ENCODE data around the gene LIPC.

Gene LIPC

GRCh38 chr15:58569455-58569854 is 137.7 kb downstream of the LIPC start:
- TF ChIP-seq TCF12 (IDR thresholded peaks at IDR 0.05; ENCODE audit: low read depth) (no peak), CEBPB (IDR thresholded peaks at IDR 0.05) (no peak), EGR1 (IDR thresholded peaks at IDR 0.05) (no peak), REST (IDR thresholded peaks at IDR 0.05; ENCODE audit: low read depth) (no peak), YY1 (IDR thresholded peaks at IDR 0.05; ENCODE audit: low read depth) (no peak), FOXM1 (IDR thresholded peaks at IDR 0.05; ENCODE audit: borderline replicate concordance, low read depth) (no peak), EP300 (IDR thresholded peaks at IDR 0.05; ENCODE audit: borderline replicate concordance) (no peak), MAX (IDR thresholded peaks at IDR 0.05) (no peak), NFIC (IDR thresholded peaks at IDR 0.05) (no peak), CREB1 (IDR thresholded peaks at IDR 0.05; ENCODE audit: low read depth) (no peak), RAD21 (IDR thresholded peaks at IDR 0.05; ENCODE audit: low read depth) (no peak), ZBTB7A (IDR thresholded peaks at IDR 0.05; ENCODE audit: low read depth) (no peak), TEAD4 (IDR thresholded peaks at IDR 0.05) (no peak), TAF1 (IDR thresholded peaks at IDR 0.05; ENCODE audit: low read depth) (no peak), USF1 (IDR thresholded peaks at IDR 0.05) (no peak)

DNA sequence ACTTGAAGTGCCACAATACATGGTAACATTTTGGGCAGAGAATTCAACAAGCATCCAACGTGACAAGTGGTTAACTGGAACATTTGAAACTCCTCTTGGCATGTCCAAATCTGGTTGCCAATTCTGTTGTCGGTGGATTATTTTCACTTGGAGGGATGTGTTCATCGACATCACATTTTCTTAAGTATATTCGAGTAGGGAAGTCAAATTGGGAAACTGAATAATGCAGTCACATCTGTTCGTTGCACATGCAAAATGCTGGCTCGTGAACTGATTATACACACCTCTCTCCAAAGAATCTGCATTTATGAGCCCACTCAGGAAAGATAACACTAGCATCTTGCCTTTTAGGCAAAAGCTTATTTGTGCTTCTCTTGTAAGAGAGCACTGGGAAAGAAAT is 139.7 kb downstream of the LIPC start:
- TF ChIP-seq CREB1 (IDR thresholded peaks at IDR 0.05; ENCODE audit: low read depth) (no peak), REST (IDR thresholded peaks at IDR 0.05; ENCODE audit: low read depth) (no peak), YY1 (IDR thresholded peaks at IDR 0.05; ENCODE audit: low read depth) (no peak), EP300 (IDR thresholded peaks at IDR 0.05; ENCODE audit: borderline replicate concordance) (no peak), MAX (IDR thresholded peaks at IDR 0.05) (no peak), NFIC (IDR thresholded peaks at IDR 0.05) (no peak), CEBPB (IDR thresholded peaks at IDR 0.05) (no peak), RAD21 (IDR thresholded peaks at IDR 0.05; ENCODE audit: low read depth) (no peak), TCF12 (IDR thresholded peaks at IDR 0.05; ENCODE audit: low read depth) (no peak), FOXM1 (IDR thresholded peaks at IDR 0.05; ENCODE audit: borderline replicate concordance, low read depth) (no peak), ZBTB7A (IDR thresholded peaks at IDR 0.05; ENCODE audit: low read depth) (no peak), TEAD4 (IDR thresholded peaks at IDR 0.05) (no peak), EGR1 (IDR thresholded peaks at IDR 0.05) (no peak), USF1 (IDR thresholded peaks at IDR 0.05) (no peak), TAF1 (IDR thresholded peaks at IDR 0.05; ENCODE audit: low read depth) (no peak)

- no peak for TF ChIP-seq TAF1 (IDR thresholded peaks at IDR 0.05; ENCODE audit: low read depth)
- TF ChIP-seq CREB1 (IDR thresholded peaks at IDR 0.05; ENCODE audit: low read depth), result no peak
- TF ChIP-seq EGR1 (IDR thresholded peaks at IDR 0.05), result no peak
- no peak for TF ChIP-seq EP300 (IDR thresholded peaks at IDR 0.05; ENCODE audit: borderline replicate concordance)
- TF ChIP-seq TEAD4 (IDR thresholded peaks at IDR 0.05), result no peak
- no peak for TF ChIP-seq TCF12 (IDR thresholded peaks at IDR 0.05; ENCODE audit: low read depth)
- TF ChIP-seq USF1 (IDR thresholded peaks at IDR 0.05), result no peak
- TF ChIP-seq CEBPB (IDR thresholded peaks at IDR 0.05), result no peak
- TF ChIP-seq MAX (IDR thresholded peaks at IDR 0.05), result no peak
- no peak for TF ChIP-seq NFIC (IDR thresholded peaks at IDR 0.05)
Observed at GRCh38 chr15:58572521-58572920, 140.7 kb downstream of the LIPC start.

DNA sequence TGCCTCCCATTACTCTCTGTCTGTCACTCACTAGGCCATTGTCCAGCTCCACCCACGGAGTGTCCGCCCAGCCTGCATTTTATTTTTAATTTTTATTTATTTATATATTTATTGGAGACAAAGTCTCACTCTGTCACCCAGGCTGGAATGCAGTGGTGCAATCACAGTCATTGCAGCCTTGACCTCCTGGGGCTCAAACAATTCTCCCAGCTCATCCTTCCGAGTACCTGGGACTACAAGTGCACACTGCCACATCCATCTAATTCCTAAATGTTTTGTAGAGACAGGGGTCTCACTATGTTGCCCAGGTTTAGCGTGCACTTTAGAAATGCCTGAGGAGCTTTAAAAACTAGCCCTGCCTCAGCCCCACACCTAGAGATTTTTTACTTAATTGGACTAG is 141.5 kb downstream of the LIPC start:
- TF ChIP-seq CREB1 (IDR thresholded peaks at IDR 0.05; ENCODE audit: low read depth) (no peak), ZBTB7A (IDR thresholded peaks at IDR 0.05; ENCODE audit: low read depth) (no peak), USF1 (IDR thresholded peaks at IDR 0.05) (no peak), NFIC (IDR thresholded peaks at IDR 0.05) (no peak), REST (IDR thresholded peaks at IDR 0.05; ENCODE audit: low read depth) (no peak), TCF12 (IDR thresholded peaks at IDR 0.05; ENCODE audit: low read depth) (no peak), TAF1 (IDR thresholded peaks at IDR 0.05; ENCODE audit: low read depth) (no peak), EGR1 (IDR thresholded peaks at IDR 0.05) (no peak), EP300 (IDR thresholded peaks at IDR 0.05; ENCODE audit: borderline replicate concordance) (no peak), TEAD4 (IDR thresholded peaks at IDR 0.05) (no peak), CEBPB (IDR thresholded peaks at IDR 0.05) (no peak), RAD21 (IDR thresholded peaks at IDR 0.05; ENCODE audit: low read depth) (no peak), YY1 (IDR thresholded peaks at IDR 0.05; ENCODE audit: low read depth) (no peak), FOXM1 (IDR thresholded peaks at IDR 0.05; ENCODE audit: borderline replicate concordance, low read depth) (no peak)
